Upper lobe of left lung (tissue), 6 donors: ENCODE results near the gene FADS2. TPM values are rescaled to one million over a fixed set of nuclear protein-coding genes. Genes with fewer than 3 reads are reported as not detected.
A peak's percentile ranks its signal among the peaks of the same experiment; 100 is the strongest.

Experiments
- ATAC-seq, 2 donors: fragments of 200-7000 bp; cut with Tn5 transposase; one replicate each; pipeline ENCODE4 v1.9.1; 2022; ENCODE audit warnings: mild to moderate bottlenecking in 2 of 2, moderate library complexity in 2 of 2; ENCODE audit not compliant: low FRiP score in 2 of 2
- DNase-seq, 2 donors: peaks; one replicate each; pipeline ENCODE4 v3.0.0-alpha.2; 2019 to 2020
- H3K27ac ChIP-seq, 4 donors: fragments of 200-600 bp; sonication (generic); one replicate each; pipeline ENCODE4 v1.5.1; 2016 to 2019
- H3K27me3 ChIP-seq, 4 donors: fragments of 200-600 bp; sonication (generic); one replicate each; pipeline ENCODE4 v1.5.1; 2017 to 2019
- H3K36me3 ChIP-seq, 4 donors: fragments of 200-600 bp; sonication (generic); one replicate each; pipeline ENCODE4 v1.5.1; 2016 to 2019
- H3K4me1 ChIP-seq, 4 donors: fragments of 200-600 bp; sonication (generic); one replicate each; pipeline ENCODE4 v1.5.1; 2018 to 2019
- H3K4me3 ChIP-seq, 4 donors: fragments of 200-600 bp; sonication (generic); one replicate each; pipeline ENCODE4 v1.5.1; 2017 to 2019; ENCODE audit warnings: mild to moderate bottlenecking in 2 of 4, moderate library complexity in 1 of 4
- H3K9me3 ChIP-seq, 4 donors: fragments of 200-600 bp; sonication (generic); one replicate each; pipeline ENCODE4 v1.5.1; 2018 to 2019
- EP300 ChIP-seq, 4 donors: sonication (generic); formaldehyde crosslinking; IDR thresholded peaks; one replicate each; pipeline ENCODE4 v1.5.1; 2017; ENCODE audit warnings: antibody characterized with exemption in 4 of 4, control low read depth in 2 of 4
- POLR2A ChIP-seq, 4 donors: fragments of 450-650 bp; IDR thresholded peaks; one replicate each; pipeline ENCODE4 v1.5.1; 2016 to 2017; ENCODE audit warnings: antibody characterized with exemption in 4 of 4, mild to moderate bottlenecking in 2 of 4
- POLR2AphosphoS5 ChIP-seq, 2 donors: sonication (generic); formaldehyde crosslinking; IDR thresholded peaks; one replicate each; pipeline ENCODE4 v1.5.1; 2017; ENCODE audit warnings: antibody characterized with exemption in 2 of 2
- WGBS, 2 donors: methylation state at CpG; one replicate each; pipeline ENCODE4 v1.1.5; 2017 to 2018; 5-methylcytosine and 5-hydroxymethylcytosine counted together
- total RNA-seq, 6 donors: library from RNA; depleted of rRNA in 4 of 6; stranded (reverse); fragments of >200 nt in 4 of 6; gene quantifications; one replicate each; pipeline versions ENCODE4 v1.1.0 to v1.2.1, GENCODE V29; 2016 to 2021
- TF ChIP-seq, protein P1 (sequence below), 6 experiments: fragments of 450-650 bp in 4 of 6; fragments of 200-600 bp in 2 of 6; sonication (generic) in 2 of 6; IDR thresholded peaks; one replicate each; pipeline ENCODE4 v1.5.1; 2016 to 2019; ENCODE audit warnings: antibody characterized with exemption in 6 of 6
- donor health status: DM: no; HTN: no; CAD: no; lungs with moderate emphysema.
- donor health status: DM: no; HTN: yes; CAD: no; lungs with severe emphysema.

Gene FADS2
- total RNA-seq, 6 donors from 2014 or later = 13.5 to 92.5 (median 50.7) TPM

DNA sequence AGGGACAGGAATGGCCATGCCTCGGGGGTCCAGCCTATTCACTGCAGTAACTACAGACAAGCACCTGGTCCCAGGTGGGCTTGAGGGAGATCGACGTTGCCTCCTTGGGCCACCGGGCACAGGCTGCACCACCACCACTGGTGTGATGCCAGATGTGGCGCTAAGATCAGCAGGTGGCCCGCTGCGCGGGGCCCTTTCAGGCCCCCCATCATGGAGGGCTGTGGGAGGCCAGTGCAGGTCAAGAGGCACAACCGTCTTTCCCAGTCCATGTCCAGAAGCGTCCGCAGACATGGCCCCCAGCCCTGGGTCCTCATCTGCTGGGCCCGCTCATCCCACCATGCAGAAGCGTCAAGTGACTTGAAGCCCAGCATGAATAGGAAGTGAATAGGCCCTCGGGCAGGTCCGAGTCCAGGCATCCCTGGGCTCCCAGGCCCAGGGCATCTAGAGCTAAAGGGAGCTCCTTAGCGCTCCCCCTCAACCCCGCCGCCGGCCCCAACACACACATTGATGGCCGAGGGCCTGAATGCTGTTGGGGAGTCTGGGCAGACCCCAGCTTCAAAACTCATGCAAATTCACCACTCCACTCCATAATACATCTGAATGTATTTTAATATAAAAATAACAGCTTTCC is 45.0 kb downstream of the FADS2 start:
- no peak overlapping the region for H3K4me3 ChIP-seq
- H3K36me3 ChIP-seq = peaks cover 0 to 16% (median 0%) of the 10 kb centered on the region in 4 donors
- no peak for DNase-seq
- H3K9me3 ChIP-seq = no peaks in the 10 kb centered on the region
- no peaks in the 10 kb centered on the region for H3K27me3 ChIP-seq
- peaks cover 0 to 14% (median 8%) of the 10 kb centered on the region in 4 donors for H3K4me1 ChIP-seq
- 94% methylated on average over 20 of the region's 20 CpGs; no CpG with 5 or more reads in 1 of the 2 donors for WGBS, 2 donors
- ATAC-seq = no peak
- H3K27ac ChIP-seq = no peak overlapping the region
- no peak for TF ChIP-seq POLR2AphosphoS5 (IDR thresholded peaks at IDR 0.05)
- TF ChIP-seq, protein P1, sequence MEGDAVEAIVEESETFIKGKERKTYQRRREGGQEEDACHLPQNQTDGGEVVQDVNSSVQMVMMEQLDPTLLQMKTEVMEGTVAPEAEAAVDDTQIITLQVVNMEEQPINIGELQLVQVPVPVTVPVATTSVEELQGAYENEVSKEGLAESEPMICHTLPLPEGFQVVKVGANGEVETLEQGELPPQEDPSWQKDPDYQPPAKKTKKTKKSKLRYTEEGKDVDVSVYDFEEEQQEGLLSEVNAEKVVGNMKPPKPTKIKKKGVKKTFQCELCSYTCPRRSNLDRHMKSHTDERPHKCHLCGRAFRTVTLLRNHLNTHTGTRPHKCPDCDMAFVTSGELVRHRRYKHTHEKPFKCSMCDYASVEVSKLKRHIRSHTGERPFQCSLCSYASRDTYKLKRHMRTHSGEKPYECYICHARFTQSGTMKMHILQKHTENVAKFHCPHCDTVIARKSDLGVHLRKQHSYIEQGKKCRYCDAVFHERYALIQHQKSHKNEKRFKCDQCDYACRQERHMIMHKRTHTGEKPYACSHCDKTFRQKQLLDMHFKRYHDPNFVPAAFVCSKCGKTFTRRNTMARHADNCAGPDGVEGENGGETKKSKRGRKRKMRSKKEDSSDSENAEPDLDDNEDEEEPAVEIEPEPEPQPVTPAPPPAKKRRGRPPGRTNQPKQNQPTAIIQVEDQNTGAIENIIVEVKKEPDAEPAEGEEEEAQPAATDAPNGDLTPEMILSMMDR (IDR thresholded peaks at IDR 0.05) = no peak

DNA sequence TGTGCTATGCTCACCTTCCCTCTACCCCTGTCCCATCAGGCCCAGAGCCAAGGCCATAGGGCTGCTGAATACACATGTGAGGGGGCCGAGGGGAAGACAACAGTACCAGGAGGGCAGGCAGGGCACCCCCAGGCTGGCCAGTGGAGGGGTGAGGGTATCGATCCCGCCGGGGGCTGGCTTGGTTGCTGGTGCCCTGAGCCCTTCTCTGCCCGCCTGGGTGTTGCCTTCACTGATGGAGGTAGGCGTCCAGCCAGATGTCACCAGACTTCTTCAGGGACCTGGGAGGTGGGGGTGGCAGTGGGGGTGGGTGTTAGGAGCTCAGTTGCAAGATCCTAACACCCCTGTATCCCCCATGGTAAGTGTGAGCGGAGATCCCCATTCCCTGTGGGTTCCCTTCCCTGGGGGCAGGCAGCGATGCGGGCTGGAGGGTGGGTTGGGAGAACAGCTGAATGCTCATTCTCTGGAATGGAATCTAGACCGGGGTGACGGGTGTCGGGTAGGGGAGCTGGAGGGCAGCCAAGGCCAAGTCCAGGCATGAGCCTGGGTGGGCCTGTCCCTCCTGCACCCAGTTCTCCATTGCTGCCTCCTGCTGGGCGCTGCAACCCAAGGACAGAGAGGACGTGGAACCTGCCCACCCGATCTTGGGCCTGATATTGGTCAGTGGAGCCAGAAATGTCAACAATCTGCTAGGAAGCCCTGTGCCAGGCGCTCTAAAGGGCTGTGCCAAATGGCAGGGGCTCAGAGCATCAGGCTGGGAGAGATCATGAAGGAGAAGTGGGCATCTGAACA is 45.7 kb downstream of the FADS2 start:
- Histone ChIP-seq H3K27me3 (no peaks in the 10 kb centered on the region), H3K27ac (no peak overlapping the region), H3K9me3 (no peaks in the 10 kb centered on the region), H3K4me3 (no peak overlapping the region), H3K36me3 (peaks cover 0 to 22% (median under 1%) of the 10 kb centered on the region in 4 donors), H3K4me1 (peaks cover 0 to 14% (median 8%) of the 10 kb centered on the region in 4 donors)
- ATAC-seq = no peak
- TF ChIP-seq POLR2AphosphoS5 (IDR thresholded peaks at IDR 0.05) = no peak
- TF ChIP-seq POLR2A (IDR thresholded peaks at IDR 0.05) = no peak
- TF ChIP-seq EP300 (IDR thresholded peaks at IDR 0.05) = no peak
- TF ChIP-seq, protein P1 (IDR thresholded peaks at IDR 0.05) = no peak
- DNase-seq = no peak
- WGBS, 2 donors = 75 to 92% methylated on average over 10 to 16 of the region's 16 CpGs

DNA sequence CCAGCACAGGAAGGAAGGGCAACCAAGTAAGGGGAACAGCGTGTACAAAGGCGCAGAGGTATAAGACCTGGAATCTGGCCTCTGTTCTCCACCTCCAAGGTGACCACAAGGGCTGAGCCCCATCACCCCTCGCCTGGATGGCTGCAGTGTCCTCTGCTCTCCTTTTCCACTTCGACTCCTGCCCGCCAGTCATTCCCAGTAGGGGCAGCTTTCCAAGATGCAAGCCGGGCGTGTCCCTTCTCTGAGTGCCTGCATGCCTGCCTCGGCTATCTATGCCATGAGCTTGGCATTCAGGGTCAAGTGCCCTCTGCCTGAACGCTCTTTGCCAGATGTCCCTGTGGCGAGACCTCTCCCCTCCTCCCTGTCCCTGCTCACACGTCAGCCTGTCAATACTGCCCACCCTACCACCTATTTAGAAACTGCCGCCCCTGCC is 46.3 kb downstream of the FADS2 start:
- H3K4me1 ChIP-seq = peaks cover 0 to 14% (median 8%) of the 10 kb centered on the region in 4 donors
- H3K4me3 ChIP-seq = no peak overlapping the region
- WGBS, 2 donors = 63 to 79% methylated on average over 12 of the region's 12 CpGs
- peak in 1 of 2 donors; percentile 63 for DNase-seq
- no peaks in the 10 kb centered on the region for H3K27me3 ChIP-seq
- no peak for TF ChIP-seq POLR2A (IDR thresholded peaks at IDR 0.05)
- TF ChIP-seq POLR2AphosphoS5 (IDR thresholded peaks at IDR 0.05) = no peak
- no peak for TF ChIP-seq EP300 (IDR thresholded peaks at IDR 0.05)
- TF ChIP-seq, protein P1 (IDR thresholded peaks at IDR 0.05) = no peak
- H3K36me3 ChIP-seq = peaks cover 0 to 26% (median 3%) of the 10 kb centered on the region in 4 donors
- H3K27ac ChIP-seq = no peak overlapping the region
- ATAC-seq = no peak
- no peaks in the 10 kb centered on the region for H3K9me3 ChIP-seq

DNA sequence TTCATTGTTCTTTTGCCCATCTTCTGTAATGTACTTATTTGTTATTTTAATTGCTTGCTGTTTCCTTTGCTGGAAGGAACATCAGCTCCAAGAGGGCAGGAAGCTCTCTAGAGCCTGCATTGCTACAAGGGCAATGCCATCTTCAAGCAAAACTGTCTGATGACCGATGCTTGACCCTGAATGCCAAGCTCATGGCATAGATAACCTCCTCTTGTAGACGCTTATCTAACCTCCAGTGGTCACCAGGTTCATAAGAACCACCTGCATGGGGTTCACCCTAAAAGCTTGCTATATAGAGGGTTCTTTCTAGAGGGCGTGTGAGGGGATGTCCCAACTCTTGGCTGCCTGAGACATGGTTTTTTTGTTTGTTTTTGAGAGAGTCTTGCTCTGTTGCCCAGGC is 46.8 kb downstream of the FADS2 start:
- H3K27me3 ChIP-seq = no peaks in the 10 kb centered on the region
- no peak overlapping the region for H3K27ac ChIP-seq
- H3K9me3 ChIP-seq = no peaks in the 10 kb centered on the region
- no peak for DNase-seq
- ATAC-seq = no peak
- TF ChIP-seq POLR2AphosphoS5 (IDR thresholded peaks at IDR 0.05) = no peak
- no peak for TF ChIP-seq EP300 (IDR thresholded peaks at IDR 0.05)
- 69 to 75% methylated on average over 3 of the region's 3 CpGs for WGBS, 2 donors
- peaks cover 0 to 14% (median 8%) of the 10 kb centered on the region in 4 donors for H3K4me1 ChIP-seq
- no peak overlapping the region for H3K4me3 ChIP-seq
- peaks cover 0 to 27% (median 3%) of the 10 kb centered on the region in 4 donors for H3K36me3 ChIP-seq

DNA sequence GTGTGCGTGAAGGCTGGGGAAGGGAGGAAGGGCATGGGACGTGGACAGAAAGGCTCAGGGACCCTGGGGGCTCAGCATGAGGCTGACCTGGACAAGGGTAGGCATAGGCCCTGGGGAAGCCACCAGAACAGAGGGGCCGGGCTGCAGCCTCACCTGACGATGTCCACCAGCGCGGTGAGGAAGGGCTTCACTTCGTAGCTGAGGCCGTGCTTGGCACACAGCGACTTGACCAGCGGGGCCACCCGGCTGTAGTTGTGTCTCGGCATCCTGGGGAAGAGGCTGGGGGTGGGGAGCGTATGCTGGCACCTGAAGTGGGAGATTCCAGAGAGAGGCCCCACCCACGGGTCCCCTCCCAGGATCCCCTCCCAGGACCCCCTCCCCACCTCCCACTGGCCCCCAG is 47.6 kb downstream of the FADS2 start:
- Histone ChIP-seq H3K36me3 (peaks cover 0 to 27% (median 3%) of the 10 kb centered on the region in 4 donors), H3K4me1 (peaks cover 0 to 14% (median 8%) of the 10 kb centered on the region in 4 donors), H3K27ac (no peak overlapping the region), H3K9me3 (no peaks in the 10 kb centered on the region), H3K4me3 (no peak overlapping the region), H3K27me3 (no peaks in the 10 kb centered on the region)
- DNase-seq (no peak), ATAC-seq (no peak)
- 55 to 98% methylated on average over 2 to 4 of the region's 14 CpGs for WGBS, 2 donors
- no peak for TF ChIP-seq EP300 (IDR thresholded peaks at IDR 0.05)
- no peak for TF ChIP-seq POLR2A (IDR thresholded peaks at IDR 0.05)
- TF ChIP-seq POLR2AphosphoS5 (IDR thresholded peaks at IDR 0.05) = no peak
- TF ChIP-seq, protein P1 (IDR thresholded peaks at IDR 0.05) = no peak
